ENCODE results near the gene C13orf46.

The C13orf46 gene

DNA sequence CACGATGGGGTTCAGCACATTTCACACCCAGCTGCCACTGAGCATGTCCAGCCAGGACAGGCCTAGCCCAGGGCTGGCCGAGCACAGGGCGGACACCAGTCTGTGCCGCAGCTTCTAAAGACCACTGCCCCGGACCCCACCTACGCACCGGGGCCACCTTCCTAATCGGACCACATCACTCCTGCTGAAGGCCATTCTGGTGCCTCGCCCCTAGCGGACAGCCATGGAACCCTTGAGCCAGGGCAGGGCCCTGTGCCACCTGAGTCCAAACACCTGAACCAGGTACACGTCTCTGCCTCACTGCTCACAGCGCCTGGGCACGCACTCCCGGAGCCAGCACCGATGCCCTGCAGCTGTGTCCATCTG, 8.4 kb upstream of the C13orf46 start:
- TF ChIP-seq HDGF (IDR thresholded peaks at IDR 0.05; ENCODE audit: borderline replicate concordance) (no peak), FOXM1 (IDR thresholded peaks at IDR 0.05; ENCODE audit: borderline replicate concordance) (no peak), SP1 (IDR thresholded peaks at IDR 0.05) (no peak), LEF1 (IDR thresholded peaks at IDR 0.05; ENCODE audit: borderline replicate concordance) (no peak), BHLHE40 (IDR thresholded peaks at IDR 0.05; ENCODE audit: borderline replicate concordance) (no peak), NFRKB (IDR thresholded peaks at IDR 0.05) (no peak), ZNF384 (IDR thresholded peaks at IDR 0.05) (no peak), FOXA1 (IDR thresholded peaks at IDR 0.05) (no peak), ELF4 (IDR thresholded peaks at IDR 0.05) (no peak), SUZ12 (IDR thresholded peaks at IDR 0.05) (no peak), FOXK2 (IDR thresholded peaks at IDR 0.05) (no peak)
- TF ChIP-seq, protein P1, sequence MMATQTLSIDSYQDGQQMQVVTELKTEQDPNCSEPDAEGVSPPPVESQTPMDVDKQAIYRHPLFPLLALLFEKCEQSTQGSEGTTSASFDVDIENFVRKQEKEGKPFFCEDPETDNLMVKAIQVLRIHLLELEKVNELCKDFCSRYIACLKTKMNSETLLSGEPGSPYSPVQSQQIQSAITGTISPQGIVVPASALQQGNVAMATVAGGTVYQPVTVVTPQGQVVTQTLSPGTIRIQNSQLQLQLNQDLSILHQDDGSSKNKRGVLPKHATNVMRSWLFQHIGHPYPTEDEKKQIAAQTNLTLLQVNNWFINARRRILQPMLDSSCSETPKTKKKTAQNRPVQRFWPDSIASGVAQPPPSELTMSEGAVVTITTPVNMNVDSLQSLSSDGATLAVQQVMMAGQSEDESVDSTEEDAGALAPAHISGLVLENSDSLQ (IDR thresholded peaks at IDR 0.05): no peak
- CTCF ChIA-PET: no interaction called here
- POLR2A ChIA-PET: no interaction called here
- DNase-seq (ENCODE audit: extremely low spot score): no peak

DNA sequence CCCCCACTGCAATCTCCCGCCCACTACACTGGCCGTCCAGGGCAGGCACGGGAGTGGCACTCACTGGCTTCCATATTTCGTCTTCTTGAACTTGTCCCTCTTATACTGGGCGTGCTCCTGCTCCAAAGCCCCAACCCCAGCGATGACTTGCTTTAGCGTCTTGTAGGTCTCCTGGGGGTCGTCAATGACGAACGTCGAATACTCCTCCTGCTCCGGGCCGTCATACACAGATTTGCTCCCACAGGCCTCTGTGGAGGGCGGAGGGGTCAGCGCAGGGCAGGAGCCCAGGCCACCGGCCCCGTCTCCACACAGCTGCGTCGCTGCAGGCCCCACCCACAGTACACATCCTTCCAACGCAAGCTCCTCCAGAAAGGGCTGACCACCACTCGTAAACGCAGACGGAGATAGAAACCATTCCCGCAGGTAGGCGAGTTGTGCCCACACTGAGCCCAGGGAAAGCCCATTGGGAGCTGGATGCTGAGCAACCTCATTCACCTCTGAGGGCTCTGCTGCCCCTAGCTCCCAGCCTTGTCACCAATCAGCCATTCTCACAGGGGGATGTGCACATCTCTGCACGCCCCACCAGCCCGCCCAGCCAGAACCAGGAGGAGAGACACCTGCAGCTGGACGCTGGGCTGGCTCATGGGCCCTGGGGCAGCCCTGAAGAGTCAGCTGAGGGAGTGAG, 7.9 kb upstream of the C13orf46 start:
- no peak for TF ChIP-seq TARDBP (IDR thresholded peaks at IDR 0.05)
- no peak for TF ChIP-seq SP1 (IDR thresholded peaks at IDR 0.05)
- no peak for TF ChIP-seq FOXA1 (IDR thresholded peaks at IDR 0.05)
- no peak for TF ChIP-seq L3MBTL2 (conservative IDR thresholded peaks at IDR 0.05)
- ChIA-PET POLR2A (no interaction called here), CTCF (no interaction called here)
- DNase-seq (ENCODE audit: extremely low spot score): no peak

DNA sequence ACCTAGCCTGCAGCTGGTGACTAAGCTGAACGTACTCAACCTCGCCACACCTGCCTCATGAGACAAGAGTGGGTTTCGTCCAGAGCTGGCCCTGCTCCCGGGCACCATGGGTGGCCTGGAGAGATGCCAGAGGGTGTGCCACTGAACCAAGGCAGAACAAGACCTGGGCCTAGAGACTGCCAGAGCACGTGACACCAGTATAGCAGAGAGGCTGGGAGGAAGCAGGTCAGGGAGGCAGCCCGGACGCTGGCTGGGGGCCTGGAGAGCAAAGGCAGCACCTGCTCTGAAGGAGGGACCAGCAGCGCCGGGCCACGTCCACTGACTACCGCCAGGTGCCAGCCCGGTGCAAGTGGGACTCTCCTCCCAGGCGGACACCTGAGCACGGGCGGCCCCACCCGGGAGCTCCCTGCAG, 7.3 kb upstream of the C13orf46 start:
- no peak for DNase-seq (ENCODE audit: extremely low spot score)
- CTCF ChIA-PET: no interaction called here
- POLR2A ChIA-PET: no interaction called here
- TF ChIP-seq FOXA1 (IDR thresholded peaks at IDR 0.05): no peak
- TF ChIP-seq, protein P1 (IDR thresholded peaks at IDR 0.05): no peak
- TF ChIP-seq ELF4 (IDR thresholded peaks at IDR 0.05): no peak
- TF ChIP-seq TARDBP (IDR thresholded peaks at IDR 0.05): no peak
- no peak for TF ChIP-seq LEF1 (IDR thresholded peaks at IDR 0.05; ENCODE audit: borderline replicate concordance)
- no peak for TF ChIP-seq SUZ12 (IDR thresholded peaks at IDR 0.05)

DNA sequence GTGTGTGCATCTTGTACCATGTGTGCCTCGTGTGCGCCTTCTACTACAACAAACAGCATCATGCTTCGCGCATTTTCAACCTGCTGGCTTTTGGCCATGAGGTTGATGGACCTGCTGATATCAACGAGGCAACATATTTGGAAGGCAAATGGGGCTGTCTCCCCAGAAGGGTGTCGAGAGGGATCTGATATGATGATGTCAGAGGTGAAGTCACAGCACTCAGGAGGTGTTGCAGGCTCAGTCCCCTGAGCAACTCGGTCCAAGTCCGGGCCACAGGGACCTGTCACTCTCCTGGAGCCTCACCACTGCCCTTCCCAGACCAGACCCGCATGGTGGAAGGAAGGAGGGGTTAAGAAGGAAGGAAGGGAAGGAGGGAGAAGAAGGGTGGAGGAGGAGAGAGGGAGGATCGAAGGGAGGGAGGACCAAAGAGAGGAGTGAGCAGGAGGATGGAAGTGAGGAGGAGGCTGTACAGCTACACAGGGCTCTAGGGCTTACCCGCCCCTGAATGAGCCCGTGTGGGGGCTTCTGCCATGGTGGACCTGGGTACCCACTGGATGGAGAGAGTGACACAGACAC, 6.7 kb upstream of the C13orf46 start:
- no peak for TF ChIP-seq FOXA1 (IDR thresholded peaks at IDR 0.05)
- TF ChIP-seq L3MBTL2 (conservative IDR thresholded peaks at IDR 0.05): no peak
- no peak for TF ChIP-seq HDGF (IDR thresholded peaks at IDR 0.05; ENCODE audit: borderline replicate concordance)
- no peak for TF ChIP-seq TARDBP (IDR thresholded peaks at IDR 0.05)
- TF ChIP-seq, protein P1 (IDR thresholded peaks at IDR 0.05): no peak
- no peak for TF ChIP-seq BHLHE40 (IDR thresholded peaks at IDR 0.05; ENCODE audit: borderline replicate concordance)
- no peak for TF ChIP-seq LEF1 (IDR thresholded peaks at IDR 0.05; ENCODE audit: borderline replicate concordance)
- TF ChIP-seq ZNF384 (IDR thresholded peaks at IDR 0.05): no peak
- no peak for TF ChIP-seq SP1 (IDR thresholded peaks at IDR 0.05)
- no peak for TF ChIP-seq FOXM1 (IDR thresholded peaks at IDR 0.05; ENCODE audit: borderline replicate concordance)
- TF ChIP-seq ARNT (IDR thresholded peaks at IDR 0.05): no peak
- TF ChIP-seq SUZ12 (IDR thresholded peaks at IDR 0.05): no peak
- TF ChIP-seq ELF4 (IDR thresholded peaks at IDR 0.05): no peak
- TF ChIP-seq FOXK2 (IDR thresholded peaks at IDR 0.05): no peak
- no peak for TF ChIP-seq NFRKB (IDR thresholded peaks at IDR 0.05)
- TF ChIP-seq CTBP1 (IDR thresholded peaks at IDR 0.05; ENCODE audit: borderline replicate concordance): no peak
- CTCF ChIA-PET: no interaction called here
- POLR2A ChIA-PET: no interaction called here
- no peak for DNase-seq (ENCODE audit: extremely low spot score)

DNA sequence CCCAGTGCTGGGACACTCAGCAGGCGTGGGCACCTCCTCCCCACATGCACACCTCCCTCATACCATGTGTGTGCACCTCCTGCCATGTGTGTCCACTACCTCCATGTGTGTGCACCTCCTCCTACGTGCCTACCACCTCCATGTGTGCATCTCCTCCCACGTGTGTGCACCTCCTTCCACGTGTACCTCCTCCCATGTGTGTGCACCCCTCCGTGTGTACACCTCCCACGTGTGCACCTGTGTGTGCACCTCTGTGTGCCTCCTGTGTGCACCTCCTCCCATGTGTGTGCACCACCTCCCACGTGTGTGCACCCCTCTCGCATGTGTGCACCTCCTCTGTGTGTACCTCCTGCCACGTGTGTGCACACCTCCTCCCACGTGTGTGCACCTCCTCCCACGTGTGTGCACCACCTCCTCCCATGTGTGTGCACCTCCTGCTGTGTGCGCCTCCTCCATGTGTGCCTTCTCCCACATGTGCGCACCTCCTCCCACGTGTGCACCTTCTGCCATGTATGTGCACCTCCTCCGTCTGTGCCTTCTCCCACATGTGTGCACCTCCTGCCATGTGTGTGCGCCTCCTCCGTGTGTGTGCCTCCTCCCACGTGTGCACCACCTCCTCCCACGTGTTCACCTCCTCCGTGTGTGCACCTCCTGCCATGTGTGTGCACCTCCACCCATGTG, 6.1 kb upstream of the C13orf46 start:
- ChIA-PET POLR2A (no interaction called here), CTCF (no interaction called here)
- no peak for TF ChIP-seq CTBP1 (IDR thresholded peaks at IDR 0.05; ENCODE audit: borderline replicate concordance)
- no peak for TF ChIP-seq TARDBP (IDR thresholded peaks at IDR 0.05)
- no peak for TF ChIP-seq NFRKB (IDR thresholded peaks at IDR 0.05)
- TF ChIP-seq, protein P1 (IDR thresholded peaks at IDR 0.05): no peak
- TF ChIP-seq FOXK2 (IDR thresholded peaks at IDR 0.05): no peak
- no peak for TF ChIP-seq L3MBTL2 (conservative IDR thresholded peaks at IDR 0.05)
- TF ChIP-seq ZNF384 (IDR thresholded peaks at IDR 0.05): no peak
- TF ChIP-seq HDGF (IDR thresholded peaks at IDR 0.05; ENCODE audit: borderline replicate concordance): no peak
- no peak for TF ChIP-seq SP1 (IDR thresholded peaks at IDR 0.05)
- no peak for TF ChIP-seq SUZ12 (IDR thresholded peaks at IDR 0.05)
- no peak for TF ChIP-seq ELF4 (IDR thresholded peaks at IDR 0.05)
- TF ChIP-seq FOXM1 (IDR thresholded peaks at IDR 0.05; ENCODE audit: borderline replicate concordance): no peak
- no peak for TF ChIP-seq BHLHE40 (IDR thresholded peaks at IDR 0.05; ENCODE audit: borderline replicate concordance)
- TF ChIP-seq ARNT (IDR thresholded peaks at IDR 0.05): no peak
- no peak for TF ChIP-seq FOXA1 (IDR thresholded peaks at IDR 0.05)
- no peak for TF ChIP-seq LEF1 (IDR thresholded peaks at IDR 0.05; ENCODE audit: borderline replicate concordance)
- no peak for DNase-seq (ENCODE audit: extremely low spot score)

Data from HEK293T (cell line).